Endometrial microvascular endothelial cells (primary cell): ENCODE results near the gene RHBDD2. TPM values are rescaled to one million over a fixed set of nuclear protein-coding genes. Genes with fewer than 3 reads are reported as not detected.

ENCODE experiments used
- in situ Hi-C: cut with HindIII; loops from 2 replicates; pipeline ENCODE4 v1.10.0; 2017; ENCODE audit warnings: low sequenced_read_pairs, low pct_unique_long_range_greater_than_20kb; ENCODE audit errors: inconsistent ontology term
- total RNA-seq: library from RNA; depleted of rRNA; stranded (reverse); fragments of >200 nt; gene quantifications from one replicate; pipeline ENCODE4 v1.2.3, GENCODE V29; 2015; ENCODE audit errors: inconsistent ontology term

Gene RHBDD2
- total RNA-seq, 1 donor from 2014 or later: 30.4 TPM

DNA sequence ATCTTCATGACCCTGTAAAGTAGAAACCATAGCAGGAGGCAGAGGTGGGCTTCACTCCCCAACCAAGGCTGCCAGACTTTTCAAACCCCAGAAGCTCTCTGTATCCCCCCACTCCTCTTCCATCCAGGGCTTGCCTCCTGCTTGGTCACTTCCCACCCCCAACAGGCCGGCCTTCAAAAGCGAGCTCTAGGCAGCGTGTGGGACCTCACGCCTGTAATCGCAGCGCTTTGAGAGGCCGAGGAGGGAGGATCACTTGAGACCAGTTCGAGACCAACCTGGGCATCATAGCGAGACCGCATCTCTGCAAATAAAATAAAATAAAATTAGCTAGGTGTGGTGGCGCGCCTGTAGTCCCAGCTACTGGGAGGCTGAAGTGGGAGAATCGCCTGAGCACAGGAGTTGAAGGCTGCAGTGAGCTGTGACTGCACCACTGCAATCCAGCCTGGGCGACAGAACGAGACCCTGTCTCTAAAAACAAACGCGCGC lies 35.4 kb downstream of the RHBDD2 start:
- in situ Hi-C loops: no loop called here

DNA sequence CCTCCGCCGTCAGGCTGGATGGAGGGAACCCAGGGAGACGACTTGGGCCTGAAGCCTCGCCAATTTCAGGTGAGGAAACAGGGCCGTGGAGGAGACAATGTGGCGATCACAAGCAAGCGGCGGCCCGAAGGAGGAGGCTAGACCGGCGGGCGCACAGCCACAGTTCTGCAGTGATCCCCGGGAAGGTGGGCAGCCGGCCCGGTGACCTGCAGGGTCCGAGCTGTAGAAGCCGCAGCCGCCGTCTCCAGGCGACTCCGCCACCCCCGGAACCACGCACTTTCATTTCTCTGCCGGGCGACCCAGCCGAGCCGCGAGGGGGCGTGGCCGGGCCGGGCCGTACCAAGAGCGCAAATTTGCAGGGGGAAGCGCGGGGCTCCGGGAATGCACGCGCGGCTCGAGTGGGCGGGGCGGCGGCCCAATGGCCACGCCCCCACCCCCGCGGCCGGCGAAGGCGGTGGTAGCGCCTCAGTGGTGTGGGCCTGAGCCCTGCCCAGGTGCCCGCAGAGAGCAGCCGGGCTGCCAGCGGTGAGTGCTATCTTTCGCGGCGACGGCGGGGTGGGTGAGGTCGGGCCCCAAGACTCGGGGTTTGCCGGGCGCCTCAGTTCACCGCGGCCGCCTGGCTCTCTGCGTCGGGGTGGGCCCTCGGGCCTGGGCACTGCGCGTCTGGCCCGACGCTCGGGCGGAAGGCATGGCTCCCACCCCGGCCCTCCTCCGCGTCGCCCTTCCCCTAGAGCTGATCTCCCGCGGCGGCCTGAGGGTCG lies 36.0 kb downstream of the RHBDD2 start, which contains the start of gene POR:
Gene POR (plus strand): TSS at position 501 of the 761 bp plus-strand sequence. CDS start 38,847 bp downstream, outside the sequence.
- in situ Hi-C loops: no loop called here

DNA sequence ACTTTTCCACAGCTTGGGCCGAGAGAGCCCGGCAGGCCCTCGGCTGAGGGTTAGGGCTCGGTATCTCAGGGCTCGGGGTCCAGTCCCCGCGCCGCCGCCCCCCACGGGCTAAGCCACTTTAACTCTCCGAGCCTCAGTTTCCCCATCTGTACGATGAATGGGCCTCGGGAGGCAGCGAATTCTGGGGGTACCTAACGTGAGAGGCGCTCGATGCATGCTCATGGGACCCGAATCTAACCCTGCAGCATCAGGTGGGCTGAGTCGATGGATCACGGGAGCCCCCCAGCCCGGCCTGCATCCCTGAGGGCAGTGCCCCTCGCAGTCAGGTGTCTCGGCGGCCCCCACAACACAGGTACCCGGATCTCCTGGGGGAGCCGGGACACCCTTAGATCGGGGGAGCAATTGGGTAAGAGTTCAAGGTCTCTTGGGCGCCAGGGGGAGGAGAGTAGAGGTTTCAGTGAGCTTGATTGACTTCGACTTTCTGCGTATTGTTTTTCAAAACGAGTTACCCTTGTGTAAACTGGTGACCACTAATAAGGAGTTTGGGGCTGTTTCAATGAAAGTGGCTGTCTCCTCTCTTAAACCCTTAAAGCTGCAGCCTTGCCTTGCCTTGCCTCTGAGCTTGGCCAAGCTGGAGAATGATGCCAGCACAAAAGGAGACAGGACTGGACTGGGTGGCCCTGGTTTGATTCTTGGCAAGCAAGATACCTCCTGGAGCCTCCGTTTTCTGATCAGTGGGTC lies 36.8 kb downstream of the RHBDD2 start:
- in situ Hi-C loops: no loop called here

DNA sequence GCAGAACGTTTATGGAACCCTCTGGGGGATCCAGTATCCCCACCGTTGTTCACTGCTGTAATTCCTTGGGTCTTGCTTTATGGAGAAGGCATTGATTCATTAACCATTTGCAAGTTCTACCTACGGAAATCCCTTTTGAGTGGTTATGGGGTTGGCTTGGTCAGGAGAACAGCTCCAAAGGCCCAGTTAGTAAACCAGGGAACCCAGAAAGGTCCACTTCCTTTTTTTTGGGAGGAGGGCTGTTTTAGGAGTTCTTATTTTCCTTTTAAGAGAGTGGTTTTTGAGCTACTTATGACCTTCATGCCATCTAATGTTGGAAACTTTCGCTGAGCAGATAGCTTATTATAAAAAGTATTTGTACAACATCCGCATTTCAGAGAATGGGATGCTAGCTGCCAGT lies 37.4 kb downstream of the RHBDD2 start:
- in situ Hi-C loops: no loop called here

DNA sequence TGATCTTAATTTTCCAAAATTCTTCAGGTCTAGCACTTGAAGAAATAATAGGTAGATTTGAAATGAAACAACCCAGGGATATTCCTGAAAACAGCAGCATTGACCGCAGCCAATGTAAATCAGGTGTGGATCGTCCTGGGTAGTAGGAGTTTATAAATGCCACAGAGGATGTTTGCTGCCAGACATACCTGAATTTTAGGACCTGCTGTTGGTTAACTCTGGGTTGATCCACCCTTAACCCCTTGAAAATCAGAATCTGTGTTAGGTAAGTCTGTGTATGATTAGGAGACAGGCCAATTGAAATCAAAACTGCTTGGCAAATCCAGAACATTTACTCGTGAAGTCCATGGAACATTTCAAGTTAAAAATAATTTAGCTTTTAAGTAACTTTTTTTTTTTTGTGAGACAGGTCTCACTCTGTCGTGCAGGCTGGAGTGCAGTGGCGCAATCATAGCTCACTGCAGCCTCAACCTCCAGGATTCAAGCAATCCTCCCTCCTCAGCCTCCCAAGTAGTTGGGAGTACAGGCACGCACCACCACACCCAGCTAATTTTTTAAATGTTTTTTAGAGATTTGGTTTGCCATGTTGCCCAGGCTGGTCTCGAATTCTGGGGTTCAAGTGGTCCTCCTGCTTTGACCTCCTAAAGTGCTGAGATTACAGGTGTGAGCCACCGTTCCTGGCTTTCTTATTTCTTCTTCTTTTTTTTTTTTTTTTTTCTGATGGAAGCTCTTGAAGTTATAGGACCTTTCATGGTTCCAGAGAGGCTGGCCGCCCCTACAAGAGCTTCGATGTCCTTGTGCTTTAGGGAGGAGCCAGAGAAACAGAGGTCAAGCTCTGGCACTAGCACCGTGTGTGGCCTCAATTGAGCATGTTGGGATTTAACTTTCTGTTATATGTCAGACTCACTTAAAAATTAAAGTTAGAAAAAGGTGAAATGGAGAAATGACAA lies 38.1 kb downstream of the RHBDD2 start:
- in situ Hi-C loops: no loop called here

DNA sequence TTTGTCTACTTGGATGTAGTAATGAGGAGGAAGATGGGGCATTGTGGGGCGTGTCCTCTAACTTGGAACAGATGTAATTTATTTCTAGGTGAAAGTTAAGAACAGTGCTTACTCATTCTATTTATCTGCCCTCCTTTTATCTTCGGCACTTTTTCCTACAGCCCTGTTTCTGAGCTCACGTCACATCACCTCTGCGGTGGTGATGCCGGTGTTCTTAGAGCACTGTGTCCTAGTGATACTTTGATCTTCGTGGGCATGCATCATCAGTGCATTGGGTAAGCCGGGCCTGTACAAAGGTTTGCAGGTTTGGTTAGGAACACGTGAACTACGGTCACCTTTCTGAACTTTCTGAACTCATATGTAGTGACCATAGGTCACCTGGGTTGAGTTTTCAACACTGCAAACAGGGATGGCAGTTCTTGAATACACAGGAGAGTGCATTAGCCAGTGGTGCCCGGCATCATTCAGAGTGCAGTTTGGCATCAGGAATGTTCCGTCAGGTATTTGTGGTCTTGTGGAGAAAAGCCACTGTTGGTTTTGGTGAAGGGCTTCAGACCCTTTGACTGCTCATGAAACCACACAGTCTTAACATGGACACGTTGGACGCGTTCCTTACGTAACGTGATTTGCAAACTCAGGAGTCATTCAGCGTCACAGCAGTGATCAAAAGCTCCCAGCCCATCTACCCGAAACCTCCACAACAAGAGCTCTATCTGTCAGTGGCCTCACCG lies 41.8 kb downstream of the RHBDD2 start:
- in situ Hi-C loops: no loop called here

DNA sequence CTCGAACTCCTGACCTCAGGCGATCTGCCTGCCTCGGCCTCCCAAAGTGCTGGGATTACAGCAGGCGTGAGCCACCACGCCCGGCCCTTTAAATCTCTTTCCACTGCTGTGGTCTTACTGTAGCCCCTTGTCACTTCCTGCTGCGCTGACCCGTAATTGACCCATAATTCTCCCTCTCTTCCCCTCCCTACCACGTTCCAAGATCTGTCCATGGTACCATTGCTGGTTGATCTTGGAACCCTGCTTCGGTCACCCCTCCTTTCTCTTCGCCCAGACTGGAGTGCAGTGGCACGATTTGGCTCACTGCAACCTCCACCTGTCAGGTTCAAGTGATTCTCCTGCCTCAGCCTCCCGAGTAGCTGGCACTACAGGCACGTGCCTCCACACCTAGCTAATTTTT lies 42.6 kb downstream of the RHBDD2 start:
- in situ Hi-C loops: no loop called here

DNA sequence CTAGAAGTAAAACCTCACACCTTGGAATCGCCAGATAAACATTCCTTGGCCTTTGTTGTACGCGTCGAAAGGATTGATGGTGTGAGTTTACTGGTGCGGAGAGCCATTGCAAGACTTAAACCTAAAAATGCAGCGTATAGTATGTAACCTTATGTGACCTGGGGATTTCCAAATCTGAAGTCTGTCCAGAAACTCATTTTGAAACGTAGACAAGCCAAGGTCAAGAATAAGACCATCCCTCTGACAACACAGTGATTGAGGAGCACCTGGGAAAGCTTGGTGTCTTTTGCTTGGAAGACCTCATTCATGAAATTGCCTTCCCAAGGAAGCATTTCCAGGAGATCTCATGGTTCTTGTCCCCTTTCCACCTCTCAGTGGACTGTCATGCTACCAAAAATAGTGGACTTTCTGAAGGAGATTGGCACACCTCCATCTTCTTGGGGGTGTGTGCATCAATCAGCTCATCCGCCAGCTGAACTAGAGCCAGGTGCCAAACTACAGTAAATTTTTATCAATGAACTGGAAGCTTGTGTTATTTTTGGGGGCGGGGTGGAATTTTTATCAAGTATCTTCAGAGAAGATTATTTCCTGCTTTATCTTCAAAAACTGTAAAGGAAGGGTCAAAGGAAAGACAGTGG lies 44.3 kb downstream of the RHBDD2 start:
- in situ Hi-C loops: no loop called here

DNA sequence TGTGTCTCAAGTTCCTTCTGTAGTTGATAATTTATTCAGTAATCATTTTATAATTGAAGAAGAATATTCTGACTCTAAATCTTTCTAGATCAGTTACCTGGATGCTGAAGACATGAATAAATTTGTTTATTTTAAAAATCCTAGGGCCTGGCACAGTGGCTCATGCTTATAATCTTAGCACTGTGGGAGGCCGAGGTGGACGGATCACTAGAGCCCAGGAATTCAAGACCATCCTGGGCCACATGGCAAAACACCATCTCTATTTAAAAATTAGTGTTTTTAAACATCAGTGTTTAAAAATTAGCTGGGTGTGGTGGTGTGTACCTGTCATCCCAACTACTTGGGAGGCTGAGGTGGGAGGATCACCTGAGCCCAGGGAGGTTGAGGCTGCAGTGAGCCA lies 45.4 kb downstream of the RHBDD2 start:
- in situ Hi-C loops: no loop called here

DNA sequence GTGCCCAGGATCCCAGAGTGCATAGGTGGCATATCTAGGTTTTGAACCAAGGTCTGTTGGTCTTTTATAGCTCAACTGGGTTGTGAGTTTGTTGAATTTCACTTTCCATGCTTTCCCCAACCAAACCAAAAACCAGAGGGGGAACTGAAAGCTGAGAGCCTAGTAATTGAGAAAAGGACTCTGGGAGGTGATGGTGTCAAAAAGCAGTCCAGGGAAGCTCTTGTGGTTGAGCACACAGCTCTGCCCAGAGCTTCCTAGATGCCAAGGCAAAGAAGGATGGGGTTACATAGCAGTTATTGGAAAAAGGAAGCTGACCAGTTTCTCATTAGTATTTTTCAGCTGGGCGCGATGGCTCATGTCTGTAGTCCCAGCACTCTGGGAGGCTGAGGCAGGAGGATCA lies 46.1 kb downstream of the RHBDD2 start:
- in situ Hi-C loops: no loop called here

DNA sequence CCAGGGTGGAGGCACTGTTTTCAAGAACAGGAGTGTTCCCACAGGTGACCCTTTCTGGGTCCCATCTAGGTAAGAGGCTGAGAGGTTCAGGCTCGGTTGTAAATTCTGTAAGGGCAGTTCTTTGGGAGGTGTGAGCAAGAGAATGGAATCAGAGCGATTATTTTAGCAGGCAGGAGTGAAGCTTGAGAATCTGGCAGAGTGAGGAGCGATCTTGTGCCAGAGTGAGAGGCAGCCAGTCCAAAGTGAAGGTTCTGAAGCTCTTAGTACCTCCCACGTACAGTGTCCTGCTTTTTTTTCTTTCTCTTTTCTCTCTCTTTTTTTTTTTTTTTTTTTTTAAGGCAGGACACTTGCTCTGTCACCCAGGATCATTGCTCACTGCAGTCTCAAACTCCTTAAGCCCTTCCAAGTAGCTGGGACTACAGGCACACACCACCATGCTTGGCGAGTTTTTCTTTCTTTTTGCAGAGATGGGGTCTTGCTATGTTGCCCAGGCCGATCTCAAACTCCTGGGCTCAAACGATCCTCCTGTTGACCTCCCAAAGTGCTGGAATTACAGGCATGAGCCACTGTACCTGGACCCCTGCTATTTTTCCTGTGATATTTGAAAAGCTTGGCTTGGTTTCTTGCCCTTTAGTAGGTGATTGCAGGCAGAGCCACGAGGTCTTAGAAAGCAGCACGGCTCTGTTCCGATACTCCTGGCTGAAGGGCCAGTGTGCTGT lies 47.0 kb downstream of the RHBDD2 start:
- in situ Hi-C loops: no loop called here

DNA sequence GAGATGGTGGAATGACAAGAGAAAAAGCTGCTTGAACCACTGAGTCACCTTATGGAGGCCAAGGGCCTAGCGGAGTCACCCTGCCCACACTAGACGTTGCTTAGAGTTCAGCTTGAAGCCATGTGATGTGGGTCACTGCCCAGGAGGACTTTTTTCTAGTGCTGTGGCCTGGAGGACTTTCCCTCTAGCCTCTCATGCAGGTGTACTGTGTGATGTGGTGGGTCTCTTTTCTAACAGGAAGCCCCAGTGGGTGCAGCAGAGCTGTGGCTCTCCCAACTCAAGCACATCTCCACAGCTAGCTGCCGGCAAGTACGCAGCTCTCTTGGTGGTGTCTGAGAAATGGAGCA lies 49.7 kb downstream of the RHBDD2 start:
- in situ Hi-C loops: no loop called here

DNA sequence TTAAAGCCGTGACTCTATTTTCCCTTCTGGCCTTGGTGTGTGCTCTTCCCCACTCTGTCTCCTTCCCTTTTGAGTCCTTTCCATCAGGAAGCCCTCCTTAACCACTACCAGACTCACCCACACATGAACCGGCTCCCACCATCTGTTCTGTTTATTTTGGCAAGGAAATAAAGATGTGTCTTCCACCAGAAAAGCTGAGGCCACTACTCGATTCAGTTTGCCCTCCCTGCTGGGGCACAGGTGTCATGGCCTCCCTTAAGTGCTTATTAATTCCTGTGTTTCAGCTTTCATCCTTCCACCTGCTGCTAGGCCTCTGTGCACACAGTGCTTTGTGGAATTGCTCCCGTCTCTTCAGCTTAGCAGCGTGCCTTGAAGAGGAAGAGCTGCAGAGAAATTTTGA lies 52.8 kb downstream of the RHBDD2 start:
- in situ Hi-C loops: no loop called here

DNA sequence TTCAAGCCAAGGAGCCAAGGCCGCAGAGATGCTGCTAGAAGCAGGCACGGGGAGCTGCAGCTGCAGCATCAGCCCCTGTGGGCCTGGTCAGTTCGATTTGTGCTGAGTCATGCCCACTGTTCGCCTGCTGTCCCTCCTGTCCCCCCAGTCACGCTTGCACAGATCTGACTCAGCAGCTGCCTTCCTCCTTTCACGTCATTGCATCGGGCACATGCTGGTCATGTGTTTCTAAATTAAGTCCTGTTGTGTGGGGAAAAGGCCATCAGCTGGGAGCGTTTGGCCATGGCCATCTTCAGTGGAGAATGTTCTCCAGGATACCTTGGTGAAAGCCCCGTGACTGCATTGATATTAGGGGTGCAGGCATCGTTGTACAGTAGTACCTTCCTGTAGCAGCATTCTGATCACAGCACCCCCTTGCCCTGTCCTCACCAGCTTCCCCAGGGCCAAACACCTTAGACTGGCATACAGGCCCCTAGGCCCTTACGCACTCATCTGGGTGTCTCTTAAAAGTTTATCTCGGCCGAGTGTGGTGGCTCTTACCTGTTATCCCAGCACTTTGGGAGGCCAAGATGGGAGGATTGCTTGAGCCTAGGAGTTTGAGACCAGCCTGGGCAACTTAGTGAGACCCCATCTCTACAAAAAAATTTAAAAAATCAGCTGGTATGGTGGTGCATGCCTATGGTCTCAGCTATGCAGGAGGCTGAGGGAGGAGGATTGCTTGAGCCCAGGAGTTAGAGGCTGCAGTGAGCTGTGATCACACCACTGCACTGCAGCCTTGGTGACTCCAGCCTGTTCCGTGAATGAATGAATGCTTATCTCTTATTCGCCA lies 59.3 kb downstream of the RHBDD2 start:
- in situ Hi-C loops: no loop called here
